Neutrophil (primary cell): ENCODE data around the gene FAM185A.

Experiments
- H3K27ac ChIP-seq: fragments of 200-600 bp; sonication (generic); 2 replicates; pipeline ENCODE4 v1.5.1; 2016; ENCODE audit warnings: mild to moderate bottlenecking, moderate library complexity
- H3K27me3 ChIP-seq: fragments of 200-600 bp; sonication (generic); 2 replicates; pipeline ENCODE4 v1.6.0; 2016; ENCODE audit warnings: mild to moderate bottlenecking
- H3K36me3 ChIP-seq: fragments of 200-600 bp; sonication (generic); 2 replicates; pipeline ENCODE4 v1.5.1; 2017
- H3K4me1 ChIP-seq, 2 experiments: fragments of 200-600 bp in 1 of 2; sonication (generic) in 1 of 2; 1 replicate in 1 of 2; 2 replicates in 1 of 2; pipeline versions ENCODE4 v1.5.1 to v1.6.1; 2013 to 2016; ENCODE audit warnings: low read depth in 1 of 2, low read length in 1 of 2, mild to moderate bottlenecking in 1 of 2, moderate library complexity in 1 of 2; ENCODE audit not compliant: control insufficient read depth in 1 of 2, insufficient read depth in 1 of 2
- H3K4me3 ChIP-seq, 2 experiments: fragments of 200-600 bp in 1 of 2; sonication (generic) in 1 of 2; 1 replicate in 1 of 2; 2 replicates in 1 of 2; pipeline ENCODE4 v1.5.1; 2013 to 2016; ENCODE audit warnings: low read depth in 1 of 2, low read length in 1 of 2, mild to moderate bottlenecking in 1 of 2, moderate library complexity in 1 of 2
- H3K9me3 ChIP-seq: fragments of 200-600 bp; sonication (generic); 2 replicates; pipeline ENCODE4 v1.5.1; 2016
- TF ChIP-seq, protein P1 (sequence below): fragments of 200-600 bp; sonication (generic); IDR thresholded peaks from 2 replicates; pipeline ENCODE4 v1.5.1; 2016; ENCODE audit warnings: antibody characterized with exemption

FAM185A gene

DNA sequence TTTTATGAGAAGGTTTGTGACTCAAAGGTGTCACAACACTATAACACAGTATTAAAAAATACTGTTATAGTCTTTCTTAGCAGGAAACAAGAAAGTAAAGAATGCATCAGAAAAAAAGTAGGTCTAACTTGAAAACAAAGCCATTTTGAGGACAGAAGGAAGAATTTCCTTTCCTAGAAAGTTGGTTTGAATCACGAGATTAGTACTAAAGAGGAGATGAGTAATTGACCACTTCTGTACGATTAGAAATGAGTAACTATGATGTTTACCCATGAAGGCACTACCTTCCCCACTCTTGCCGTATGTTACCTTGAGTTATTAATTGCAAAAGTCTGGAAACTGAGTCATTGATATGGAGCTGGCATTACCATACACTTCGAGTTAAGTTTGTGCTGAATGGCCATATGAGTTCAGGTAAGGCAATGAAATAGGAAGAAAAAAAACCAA is 65.2 kb downstream of the FAM185A start:
- Histone ChIP-seq H3K27ac (no peak overlapping the region), H3K4me3 (no peak overlapping the region), H3K27me3 (no peaks in the 10 kb centered on the region), H3K36me3 (peaks cover 8% of the 10 kb centered on the region), H3K9me3 (no peaks in the 10 kb centered on the region), H3K4me1 (peaks cover 0 to 4% of the 10 kb centered on the region in 2 experiments)
- TF ChIP-seq, protein P1, sequence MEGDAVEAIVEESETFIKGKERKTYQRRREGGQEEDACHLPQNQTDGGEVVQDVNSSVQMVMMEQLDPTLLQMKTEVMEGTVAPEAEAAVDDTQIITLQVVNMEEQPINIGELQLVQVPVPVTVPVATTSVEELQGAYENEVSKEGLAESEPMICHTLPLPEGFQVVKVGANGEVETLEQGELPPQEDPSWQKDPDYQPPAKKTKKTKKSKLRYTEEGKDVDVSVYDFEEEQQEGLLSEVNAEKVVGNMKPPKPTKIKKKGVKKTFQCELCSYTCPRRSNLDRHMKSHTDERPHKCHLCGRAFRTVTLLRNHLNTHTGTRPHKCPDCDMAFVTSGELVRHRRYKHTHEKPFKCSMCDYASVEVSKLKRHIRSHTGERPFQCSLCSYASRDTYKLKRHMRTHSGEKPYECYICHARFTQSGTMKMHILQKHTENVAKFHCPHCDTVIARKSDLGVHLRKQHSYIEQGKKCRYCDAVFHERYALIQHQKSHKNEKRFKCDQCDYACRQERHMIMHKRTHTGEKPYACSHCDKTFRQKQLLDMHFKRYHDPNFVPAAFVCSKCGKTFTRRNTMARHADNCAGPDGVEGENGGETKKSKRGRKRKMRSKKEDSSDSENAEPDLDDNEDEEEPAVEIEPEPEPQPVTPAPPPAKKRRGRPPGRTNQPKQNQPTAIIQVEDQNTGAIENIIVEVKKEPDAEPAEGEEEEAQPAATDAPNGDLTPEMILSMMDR, result no peak

DNA sequence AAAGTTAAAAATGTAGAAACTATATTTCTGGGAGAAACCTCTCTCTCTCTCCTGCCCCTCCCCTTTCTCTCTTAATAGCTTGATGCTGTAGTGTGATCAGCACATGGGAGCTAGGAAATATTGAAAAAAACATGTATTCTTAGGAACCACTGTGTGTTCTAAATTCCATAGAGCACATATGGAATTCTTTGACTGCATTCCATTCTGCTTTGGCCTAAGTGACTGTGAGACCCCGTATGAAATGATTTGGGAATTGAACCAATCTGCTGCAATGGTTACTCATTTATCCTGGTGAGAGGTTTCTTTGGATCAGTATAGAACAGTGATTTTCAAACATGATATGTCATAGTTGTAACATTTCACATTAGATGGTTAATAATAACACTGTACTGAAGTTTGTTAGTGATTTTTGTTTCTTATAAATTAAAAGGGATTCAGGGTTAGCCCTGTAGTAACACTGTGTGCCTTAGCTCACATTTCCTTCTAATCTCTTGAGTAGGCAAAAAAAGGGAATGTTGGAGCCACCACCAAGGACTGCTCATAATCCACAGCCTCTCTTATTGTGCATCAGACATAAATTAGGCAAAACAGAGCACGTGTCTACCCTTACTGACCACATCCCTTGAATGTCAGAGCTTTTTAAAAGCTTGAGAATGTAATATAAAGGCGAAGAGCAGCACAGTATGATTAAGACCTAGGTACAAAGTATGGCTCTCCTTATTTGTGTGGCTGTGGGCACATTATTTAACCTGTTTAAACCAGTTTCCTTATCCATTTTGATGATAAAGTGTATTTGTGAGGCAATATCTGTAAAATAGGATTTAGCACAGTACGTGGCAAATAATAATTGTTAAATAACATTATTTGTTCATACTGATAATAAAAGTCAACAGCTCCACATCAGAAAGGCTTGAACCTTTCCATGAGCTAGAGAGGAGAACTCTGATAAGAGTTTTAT is 69.1 kb downstream of the FAM185A start:
- Histone ChIP-seq H3K36me3 (no peaks in the 10 kb centered on the region), H3K27me3 (no peaks in the 10 kb centered on the region), H3K27ac (no peak overlapping the region), H3K4me3 (no peak overlapping the region), H3K9me3 (no peaks in the 10 kb centered on the region), H3K4me1 (no peaks in the 10 kb centered on the region)
- TF ChIP-seq, protein P1, result no peak

DNA sequence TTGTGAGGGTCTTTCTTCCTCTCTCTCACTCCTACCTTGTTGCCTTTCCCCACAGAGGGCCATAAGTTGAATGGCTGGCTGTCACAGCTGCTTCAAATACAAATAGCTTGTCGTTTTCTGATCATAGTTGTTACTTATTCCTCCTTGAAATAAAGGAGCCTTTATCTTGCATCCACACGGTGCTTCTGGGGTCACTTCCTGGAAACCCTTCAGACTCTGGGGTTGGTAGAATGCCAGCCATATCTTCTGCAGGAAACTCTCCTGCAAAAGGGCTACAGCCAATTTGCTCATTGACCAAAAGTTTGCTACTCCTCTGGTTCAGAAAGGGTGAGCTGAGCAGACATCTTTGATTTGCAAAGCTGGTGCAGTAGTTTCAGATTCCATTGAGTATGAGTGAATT is 70.4 kb downstream of the FAM185A start:
- H3K27ac ChIP-seq, result no peak overlapping the region
- no peak overlapping the region for H3K4me3 ChIP-seq
- TF ChIP-seq, protein P1, result no peak

DNA sequence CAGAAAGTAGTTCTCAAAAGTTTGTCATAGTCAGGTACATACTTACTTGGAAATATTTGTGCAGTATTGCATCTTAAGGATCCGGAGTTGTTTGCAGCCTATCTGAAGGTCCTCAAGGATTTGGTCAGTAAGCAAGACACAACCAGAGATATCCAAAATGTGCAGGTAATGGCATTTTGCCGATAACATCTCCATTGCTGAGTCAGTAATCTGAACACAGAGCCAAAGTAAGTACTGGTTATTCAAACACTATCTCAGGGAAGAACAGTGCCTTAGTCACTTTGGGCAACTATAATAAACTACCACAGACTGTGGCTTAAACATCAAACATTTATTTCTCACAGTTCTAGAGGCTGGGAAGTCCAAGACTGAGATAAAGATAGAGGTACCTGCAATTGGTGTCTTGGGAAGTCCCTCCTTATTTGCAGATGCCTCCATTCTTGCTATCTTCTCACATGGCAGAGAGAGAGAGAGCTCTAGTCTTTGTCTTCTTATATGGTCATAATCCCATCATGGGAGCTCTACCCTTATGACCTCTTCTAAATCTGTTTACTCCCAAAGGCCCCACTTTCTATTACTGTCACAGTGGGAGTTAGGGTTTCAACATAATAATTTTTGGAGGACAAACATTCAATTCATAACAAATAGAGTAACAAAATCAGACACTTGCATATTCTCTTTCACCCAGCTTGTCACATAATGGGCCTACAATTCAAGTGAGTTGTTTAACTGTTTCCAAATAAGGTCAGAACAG is 73.4 kb downstream of the FAM185A start:
- no peaks in the 10 kb centered on the region for H3K36me3 ChIP-seq
- TF ChIP-seq, protein P1, result no peak
- H3K4me3 ChIP-seq, result no peak overlapping the region
- H3K27ac ChIP-seq, result no peak overlapping the region
- H3K27me3 ChIP-seq, result no peaks in the 10 kb centered on the region
- H3K9me3 ChIP-seq, result no peaks in the 10 kb centered on the region
- H3K4me1 ChIP-seq, result no peaks in the 10 kb centered on the region

More for the DNA sequence above, 70.4 kb downstream of the FAM185A start:
- H3K36me3 ChIP-seq, result no peaks in the 10 kb centered on the region
- no peaks in the 10 kb centered on the region for H3K27me3 ChIP-seq
- H3K4me1 ChIP-seq, result no peaks in the 10 kb centered on the region
- no peaks in the 10 kb centered on the region for H3K9me3 ChIP-seq

DNA sequence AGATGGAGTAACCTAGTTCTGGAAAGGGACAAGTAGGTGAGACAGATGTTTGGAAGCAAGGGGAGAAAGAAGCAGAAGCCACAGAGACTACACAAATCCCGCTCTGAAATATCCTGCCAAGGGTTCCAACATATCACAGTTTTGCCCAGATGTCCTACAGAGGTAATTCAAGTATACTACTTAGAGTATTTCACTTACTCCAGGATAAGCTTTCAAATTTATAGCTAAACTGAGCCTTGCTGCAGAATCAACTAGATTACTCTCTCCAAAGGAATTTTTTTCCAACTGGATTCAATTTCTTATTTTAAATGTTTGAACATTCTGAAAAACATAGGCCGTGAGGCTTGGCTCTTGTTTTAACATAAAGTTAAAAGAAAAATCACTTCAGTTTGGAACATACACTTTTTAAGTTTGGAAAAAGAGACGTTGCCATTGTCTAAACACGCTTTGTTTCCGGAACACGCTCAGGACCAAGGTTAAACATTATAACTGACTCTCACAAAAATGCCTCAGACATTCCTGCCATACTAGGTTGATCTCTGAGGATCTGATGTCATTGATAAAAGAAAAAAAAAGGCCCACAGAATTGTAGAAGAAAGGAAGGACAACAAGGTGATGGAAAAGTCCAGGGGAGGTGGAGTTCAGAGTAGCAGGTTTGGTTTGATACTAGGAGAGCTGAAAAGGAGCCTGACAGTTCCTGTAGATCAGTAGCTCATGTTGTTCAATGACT is 74.8 kb downstream of the FAM185A start:
- TF ChIP-seq, protein P1, result no peak
- no peaks in the 10 kb centered on the region for H3K9me3 ChIP-seq

More for the DNA sequence above, 74.8 kb downstream of the FAM185A start:
- Histone ChIP-seq H3K27ac (no peak overlapping the region), H3K4me3 (no peak overlapping the region), H3K36me3 (no peaks in the 10 kb centered on the region), H3K4me1 (no peaks in the 10 kb centered on the region), H3K27me3 (no peaks in the 10 kb centered on the region)
